Gastroesophageal sphincter (tissue), 3 donors: ENCODE data around the gene MAML3.

Source experiments
- POLR2A ChIP-seq, 2 donors: fragments of 450-650 bp; IDR thresholded peaks; one replicate each; pipeline ENCODE4 v1.6.1; 2017; ENCODE audit warnings: antibody characterized with exemption in 2 of 2, mild to moderate bottlenecking in 2 of 2, moderate library complexity in 1 of 2
- TF ChIP-seq, protein P1 (sequence below), 4 experiments: fragments of 200-600 bp in 2 of 4; fragments of 450-650 bp in 2 of 4; sonication (generic) in 1 of 4; IDR thresholded peaks; one replicate each; pipeline ENCODE4 v1.5.1; 2017 to 2019; ENCODE audit warnings: antibody characterized with exemption in 4 of 4, mild to moderate bottlenecking in 2 of 4, moderate library complexity in 2 of 4

DNA sequence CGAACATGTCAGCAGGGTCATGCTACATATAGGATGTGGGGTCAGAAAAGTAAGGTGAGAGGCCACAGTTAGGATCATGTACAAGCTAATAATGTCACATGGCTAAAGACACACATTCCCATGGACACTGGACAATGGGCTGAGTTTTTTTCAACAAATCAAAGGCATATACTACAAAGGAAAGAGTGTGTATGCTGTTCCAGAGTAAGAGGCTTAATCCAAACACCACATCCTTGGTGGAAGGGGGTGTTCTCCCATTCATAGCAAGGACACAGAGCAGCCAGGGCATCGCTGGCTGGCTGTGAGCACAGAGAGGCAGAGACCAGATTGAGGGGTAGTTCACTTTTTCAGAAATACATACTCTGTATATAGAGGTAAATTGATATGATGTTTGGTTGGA is 356.7 kb downstream of the MAML3 start:
- TF ChIP-seq POLR2A (IDR thresholded peaks at IDR 0.05): no peak
- TF ChIP-seq, protein P1, sequence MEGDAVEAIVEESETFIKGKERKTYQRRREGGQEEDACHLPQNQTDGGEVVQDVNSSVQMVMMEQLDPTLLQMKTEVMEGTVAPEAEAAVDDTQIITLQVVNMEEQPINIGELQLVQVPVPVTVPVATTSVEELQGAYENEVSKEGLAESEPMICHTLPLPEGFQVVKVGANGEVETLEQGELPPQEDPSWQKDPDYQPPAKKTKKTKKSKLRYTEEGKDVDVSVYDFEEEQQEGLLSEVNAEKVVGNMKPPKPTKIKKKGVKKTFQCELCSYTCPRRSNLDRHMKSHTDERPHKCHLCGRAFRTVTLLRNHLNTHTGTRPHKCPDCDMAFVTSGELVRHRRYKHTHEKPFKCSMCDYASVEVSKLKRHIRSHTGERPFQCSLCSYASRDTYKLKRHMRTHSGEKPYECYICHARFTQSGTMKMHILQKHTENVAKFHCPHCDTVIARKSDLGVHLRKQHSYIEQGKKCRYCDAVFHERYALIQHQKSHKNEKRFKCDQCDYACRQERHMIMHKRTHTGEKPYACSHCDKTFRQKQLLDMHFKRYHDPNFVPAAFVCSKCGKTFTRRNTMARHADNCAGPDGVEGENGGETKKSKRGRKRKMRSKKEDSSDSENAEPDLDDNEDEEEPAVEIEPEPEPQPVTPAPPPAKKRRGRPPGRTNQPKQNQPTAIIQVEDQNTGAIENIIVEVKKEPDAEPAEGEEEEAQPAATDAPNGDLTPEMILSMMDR (IDR thresholded peaks at IDR 0.05): no peak
